ENCODE measurements around the gene MCF2L.

The MCF2L gene

DNA sequence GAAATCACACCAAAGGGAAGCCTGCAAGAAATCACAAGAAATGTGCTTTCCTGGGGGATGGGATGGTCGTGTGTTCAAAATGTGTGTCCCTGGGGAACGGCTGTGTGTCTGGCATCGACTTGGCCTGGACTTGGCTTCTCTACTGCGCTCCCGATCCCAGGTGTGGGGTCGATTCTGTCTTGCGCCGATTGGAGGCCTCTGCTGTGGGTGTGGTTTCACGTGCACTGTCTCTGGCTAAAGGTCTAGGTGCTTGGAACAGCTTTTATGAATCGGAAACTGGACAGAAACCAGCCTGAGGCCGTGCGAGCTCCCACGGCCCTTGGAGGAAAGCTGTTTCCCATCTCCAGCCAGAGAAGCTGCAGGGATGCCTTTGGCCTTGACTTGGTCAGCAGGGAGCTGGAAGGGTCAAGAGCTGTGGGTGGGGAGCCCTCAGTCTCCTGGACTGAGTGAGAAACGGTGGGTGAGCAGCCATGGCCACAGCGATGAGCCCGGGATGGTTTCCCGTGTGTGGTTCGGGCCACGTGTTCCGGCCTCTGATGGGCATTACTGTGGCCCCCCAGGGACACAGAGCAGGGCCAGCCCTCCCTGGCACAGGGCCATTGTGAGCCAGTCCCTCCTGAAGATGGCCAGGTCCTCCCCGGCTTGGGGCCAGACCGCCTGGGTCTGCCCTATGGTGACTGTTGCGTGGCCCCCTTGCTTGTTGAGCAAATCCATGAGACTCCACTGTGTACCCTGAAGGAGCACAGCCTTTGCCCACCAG, 29.7 kb downstream of the MCF2L start:
- DNase-seq (ENCODE audit: low read depth), result no peak

DNA sequence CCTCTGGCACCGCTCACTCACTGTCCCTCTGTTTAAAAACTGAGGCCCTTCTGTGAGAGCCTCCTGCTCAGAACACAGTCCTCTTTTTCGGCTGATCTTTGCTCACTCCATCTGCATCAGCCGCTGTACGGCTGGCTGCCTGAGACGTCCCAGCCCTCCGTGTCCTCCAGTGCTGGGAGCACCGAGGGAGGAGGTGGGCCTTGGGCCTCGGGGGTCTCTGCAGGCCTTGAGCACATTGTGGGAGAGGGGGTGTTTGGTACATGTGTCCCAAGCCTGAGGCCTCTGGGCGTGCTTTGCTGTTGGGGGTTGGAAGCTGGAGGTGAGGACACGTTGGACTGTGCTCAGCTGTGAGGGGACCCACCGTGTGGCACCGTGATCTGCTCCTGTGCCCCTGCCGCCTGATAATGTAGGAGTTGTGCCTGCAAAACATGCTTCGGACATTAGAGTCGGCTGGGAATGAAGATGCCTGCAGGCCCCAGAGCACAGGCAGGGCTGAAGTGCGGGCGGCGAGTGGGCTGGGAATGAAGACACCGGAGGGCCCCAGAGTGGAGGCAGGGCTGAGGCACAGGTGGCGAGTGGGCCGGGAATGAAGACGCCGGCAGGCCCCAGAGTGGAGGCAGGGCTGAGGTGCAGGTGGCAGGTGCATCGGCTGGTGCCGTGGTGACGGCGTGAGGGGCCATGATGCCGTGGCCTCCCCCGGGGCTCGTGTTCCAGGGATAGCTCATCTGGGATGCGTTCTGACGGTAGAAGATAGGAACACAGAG, 30.6 kb downstream of the MCF2L start:
- no peak for DNase-seq (ENCODE audit: low read depth)

GRCh38 chr13:113000575-113000974, 31.6 kb downstream of the MCF2L start:
- no peak for DNase-seq (ENCODE audit: low read depth)

GRCh38 chr13:113001241-113002140, 32.5 kb downstream of the MCF2L start:
- DNase-seq (ENCODE audit: low read depth), result no peak

DNA sequence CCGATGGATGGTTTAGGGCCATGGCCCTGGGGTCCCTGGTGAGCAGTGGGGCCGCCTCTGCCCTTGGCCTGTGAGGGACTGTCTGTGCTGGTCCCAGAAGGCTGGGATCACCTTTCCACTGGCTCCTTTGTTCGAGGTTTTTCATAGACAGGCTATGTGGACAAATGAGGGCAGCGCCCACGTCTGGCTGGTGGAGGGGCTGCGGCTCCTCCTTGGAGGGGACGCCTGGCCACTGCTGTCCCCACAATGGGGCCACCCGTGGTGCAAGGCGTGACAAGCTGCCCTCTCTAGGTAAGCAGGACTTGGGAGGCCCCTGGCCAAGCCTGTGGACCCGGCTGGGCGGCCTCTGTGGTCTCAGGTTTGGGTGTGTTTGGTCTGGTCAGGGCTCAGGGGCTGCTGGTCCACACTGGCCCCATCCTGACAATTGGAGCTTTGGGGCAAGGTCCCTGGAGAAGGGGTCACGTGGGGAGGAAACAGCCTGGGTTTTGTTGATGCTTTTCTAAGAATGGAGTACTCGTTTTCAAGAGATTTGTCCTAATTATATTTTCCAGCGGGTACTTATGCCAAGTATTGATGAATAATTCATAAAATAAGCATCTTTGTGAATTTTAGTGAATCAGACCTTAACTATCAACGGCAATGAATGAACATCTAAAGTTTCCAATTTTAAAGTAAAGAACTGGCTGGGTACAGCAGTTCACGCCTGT, 33.3 kb downstream of the MCF2L start:
- DNase-seq (ENCODE audit: low read depth), result no peak

GRCh38 chr13:113002913-113003290, 33.9 kb downstream of the MCF2L start:
- DNase-seq (ENCODE audit: low read depth), result no peak

- no peak for DNase-seq (ENCODE audit: low read depth)
Observed at GRCh38 chr13:113004126-113004525, 35.1 kb downstream of the MCF2L start.

GRCh38 chr13:113005076-113005865, 36.3 kb downstream of the MCF2L start:
- no peak for DNase-seq (ENCODE audit: low read depth)

GRCh38 chr13:113005997-113006396, 37.0 kb downstream of the MCF2L start:
- DNase-seq (ENCODE audit: low read depth), result no peak

DNA sequence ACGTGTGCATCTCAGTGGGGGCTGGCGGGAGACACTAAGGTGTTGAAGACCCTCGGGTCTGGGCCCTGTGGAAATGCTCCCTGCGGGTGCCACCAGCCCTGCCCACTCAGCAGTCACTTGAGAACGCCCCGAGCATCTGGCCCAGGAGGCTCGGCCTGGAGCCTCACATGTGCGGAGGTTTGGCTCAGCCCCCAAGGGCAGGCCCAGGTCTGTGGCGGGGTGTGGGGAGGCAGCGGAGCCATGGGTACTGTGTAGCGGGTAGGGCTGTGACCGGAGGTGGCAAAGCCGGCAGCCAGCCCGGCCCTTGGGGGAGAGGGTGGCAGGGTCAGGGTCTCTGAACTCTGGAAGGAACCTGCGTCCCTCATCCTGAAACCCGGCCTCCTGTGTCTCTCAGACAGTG, 37.6 kb downstream of the MCF2L start:
- DNase-seq (ENCODE audit: low read depth), result no peak

DNA sequence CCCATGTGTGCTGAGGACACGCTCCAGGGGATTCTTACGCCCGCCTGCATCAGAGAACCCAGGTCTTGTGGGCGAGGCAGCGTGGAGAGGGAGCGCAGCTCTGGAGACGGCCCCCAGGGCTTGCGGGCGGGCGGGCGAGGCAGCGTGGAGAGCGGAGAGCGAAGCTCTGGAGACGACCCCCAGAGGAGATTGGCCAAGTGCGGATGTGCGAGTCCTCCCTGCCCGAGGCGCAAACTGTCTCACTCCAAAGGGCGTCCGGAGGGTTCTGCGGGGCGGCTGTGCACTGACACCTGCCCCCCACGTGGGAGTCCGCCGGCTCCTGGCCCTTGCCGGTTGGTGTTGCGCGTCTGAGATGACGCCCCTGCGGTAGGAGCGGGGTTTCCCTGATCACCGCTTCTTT, 39.8 kb downstream of the MCF2L start:
- no peak for DNase-seq (ENCODE audit: low read depth)

GRCh38 chr13:113009743-113010509, 40.9 kb downstream of the MCF2L start:
- no peak for DNase-seq (ENCODE audit: low read depth)

DNA sequence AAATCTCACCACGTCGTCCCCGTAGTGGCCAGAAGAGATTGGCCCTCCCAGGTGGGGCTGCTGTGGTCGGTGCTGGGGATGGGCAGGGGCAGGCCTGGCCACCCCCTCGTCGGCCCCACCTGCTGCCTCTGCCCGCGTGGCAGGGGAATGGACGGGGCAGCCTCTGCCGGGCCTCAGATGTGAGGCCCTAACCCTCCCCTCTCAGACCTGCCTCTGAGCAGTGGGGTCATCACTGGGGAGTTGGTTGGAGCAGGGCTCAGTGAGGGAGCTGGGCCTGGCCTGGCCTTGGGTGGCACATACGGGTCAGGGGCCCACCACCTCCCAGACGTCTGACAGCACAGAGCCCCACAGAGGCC, 41.5 kb downstream of the MCF2L start:
- no peak for DNase-seq (ENCODE audit: low read depth)

DNA sequence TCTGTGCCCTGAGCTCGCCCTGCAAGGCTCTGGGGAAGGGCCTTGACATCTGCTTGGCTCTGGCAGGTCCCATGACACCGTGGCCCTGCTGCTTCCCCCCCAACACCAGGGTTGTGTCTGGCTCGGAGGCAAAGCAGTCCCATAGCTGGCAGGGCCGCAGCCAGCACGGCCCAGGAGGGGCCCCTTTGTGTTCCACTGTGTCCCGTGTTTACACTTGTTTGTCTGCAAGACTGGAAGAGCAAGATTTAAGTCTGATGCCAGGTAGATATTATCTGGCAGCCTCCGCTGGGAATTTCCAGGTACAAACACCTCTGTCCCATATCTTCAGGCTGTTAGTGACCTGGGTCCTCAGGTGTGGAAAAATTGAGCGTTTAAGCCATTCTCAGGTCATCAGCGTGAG, 44.3 kb downstream of the MCF2L start:
- no peak for DNase-seq (ENCODE audit: low read depth)

GRCh38 chr13:113013878-113014751, 45.1 kb downstream of the MCF2L start:
- no peak for DNase-seq (ENCODE audit: low read depth)

DNA sequence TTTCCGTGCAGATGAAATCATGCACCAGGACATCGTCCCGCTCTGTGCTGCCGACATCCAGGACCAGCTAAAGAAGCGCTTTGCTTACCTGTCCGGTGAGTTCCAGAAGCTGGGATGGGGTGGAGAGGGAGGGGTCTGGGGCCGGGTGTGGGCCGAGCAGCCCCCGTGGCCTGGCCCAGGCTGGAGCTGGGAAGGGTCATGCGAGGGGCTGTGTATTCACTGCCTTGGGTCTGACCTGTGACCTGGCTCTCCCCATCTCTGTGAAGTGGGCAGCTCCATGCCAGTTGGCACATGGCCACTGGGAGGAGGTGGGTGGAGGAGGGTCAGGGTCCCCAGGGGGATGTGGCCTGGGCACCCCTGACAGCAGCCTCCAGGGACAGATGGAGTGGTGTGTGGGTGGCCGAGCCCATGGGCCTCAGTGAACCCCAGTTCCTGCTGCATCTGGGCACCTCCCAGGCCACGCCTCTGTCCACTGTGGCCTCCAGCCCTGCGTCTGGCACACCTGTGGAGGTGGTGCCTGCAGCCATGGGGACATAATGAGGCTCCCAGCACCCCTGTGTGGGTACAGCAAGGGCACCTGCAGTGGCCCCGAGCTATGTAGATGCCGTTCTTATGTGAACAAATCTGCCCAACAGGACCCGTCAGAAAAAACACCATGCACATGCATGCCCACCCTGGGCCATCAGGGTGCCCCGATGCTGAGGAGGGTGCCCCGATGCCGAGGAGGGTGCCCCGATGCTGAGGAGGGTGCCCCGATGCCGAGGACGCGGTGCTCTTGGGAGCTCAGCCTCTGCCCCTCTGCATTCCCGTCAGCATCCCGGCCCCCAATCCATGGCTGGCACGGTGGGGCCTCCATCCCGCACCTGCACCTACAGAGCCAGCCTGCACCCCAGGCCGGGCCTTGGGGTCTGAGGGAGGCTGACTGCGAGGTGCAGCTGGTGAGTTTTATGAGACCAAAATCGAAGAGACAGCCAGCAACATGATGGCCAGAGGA, 46.0 kb downstream of the MCF2L start:
- no peak for DNase-seq (ENCODE audit: low read depth)

- DNase-seq (ENCODE audit: low read depth), result no peak
Observed at GRCh38 chr13:113015826-113016525, 47.0 kb downstream of the MCF2L start.

Data from T follicular helper cell (primary cell).